GM12873 (cell line): Measurements from ENCODE around the gene ATE1.

Experiments
- CTCF ChIP-seq: IDR thresholded peaks from 2 replicates; pipeline ENCODE4 v1.5.1; 2012; ENCODE audit warnings: low read depth, mild to moderate bottlenecking, moderate library complexity, low read length, control low read depth; ENCODE audit not compliant: insufficient read depth; ENCODE audit errors: missing control alignments

ATE1 gene

GRCh38 chr10:121700416-121700815 is 227.4 kb downstream of the ATE1 start:
- TF ChIP-seq CTCF: no peak

GRCh38 chr10:121698902-121699301 is 228.9 kb downstream of the ATE1 start:
- no peak for TF ChIP-seq CTCF

- TF ChIP-seq CTCF: no peak
Observed at GRCh38 chr10:121698336-121698735, 229.5 kb downstream of the ATE1 start.

- TF ChIP-seq CTCF: peak; percentile 67
Observed at GRCh38 chr10:121696854-121697253, 231.0 kb downstream of the ATE1 start.

- TF ChIP-seq CTCF: no peak
Observed at GRCh38 chr10:121695731-121696464, 231.9 kb downstream of the ATE1 start.

GRCh38 chr10:121694966-121695643 is 232.7 kb downstream of the ATE1 start:
- TF ChIP-seq CTCF: no peak

- no peak for TF ChIP-seq CTCF
Observed at GRCh38 chr10:121694327-121694965, 233.4 kb downstream of the ATE1 start.
